ENCODE measurements around the gene PRKCH. TPM values are rescaled to one million over a fixed set of nuclear protein-coding genes. Genes with fewer than 3 reads are reported as not detected.

The PRKCH gene
- total and polyA plus RNA-seq, 10 of the 15 experiments (the other 5 are each of a cell fraction or from before 2014, with no cell fraction given): 10.7 to 140 (median 33.2) TPM

DNA sequence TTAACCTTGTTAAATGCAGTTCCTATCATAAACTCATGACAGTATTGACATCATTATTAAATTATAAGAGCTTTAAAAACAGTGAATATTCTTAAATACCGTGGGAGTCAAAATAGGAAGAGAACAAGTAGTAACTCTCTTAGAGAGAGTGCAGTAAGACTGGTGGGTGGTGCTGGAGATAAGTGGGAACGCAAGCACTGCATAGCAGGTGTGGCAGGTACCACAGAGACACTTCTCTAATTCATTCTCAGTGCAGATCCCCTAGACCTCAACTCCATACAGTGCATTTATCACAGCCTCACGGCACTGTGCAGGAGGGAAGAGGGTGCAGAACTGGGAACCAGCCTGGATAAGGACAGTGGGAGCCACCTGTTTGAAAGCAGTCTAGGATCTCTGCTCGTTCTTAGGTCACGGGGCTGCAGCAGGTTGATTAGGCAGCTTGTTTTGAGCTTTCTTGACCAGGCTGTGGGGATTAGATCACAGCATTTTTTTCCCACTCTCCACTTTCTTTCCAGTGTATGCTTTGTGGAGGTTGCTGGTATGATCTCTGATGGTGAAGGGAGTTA lies 165.6 kb downstream of the PRKCH start:
- ChIA-PET CTCF (interaction anchor here (1.0 kb wide), 1 partner anchor 11 kb away, joined by 4 read pairs; no protein-coding TSS in a partner anchor), RAD21 (ENCODE audit: unreplicated experiment) (no interaction called here), SMC1A (ENCODE audit: uncharacterized antibody, unreplicated experiment) (interaction anchor here (0.8 to 1.6 kb wide), 5 partner anchors 8 to 301 kb away, joined by 3 to 6 read pairs (median 3); no protein-coding TSS in a partner anchor), POLR2A (no interaction called here)
- no TSS peak for BruUV-seq (replicated peaks)
- H2AFZ ChIP-seq (ENCODE audit: control insufficient read depth, low read depth, low read length): no peak overlapping the region
- no peaks in the 10 kb centered on the region for H3K4me1 ChIP-seq (ENCODE audit: control insufficient read depth, insufficient read depth, low read length)
- ATAC-seq: no peak
- no peaks in the 10 kb centered on the region for H4K20me1 ChIP-seq (ENCODE audit: control insufficient read depth, insufficient read depth)
- H3K4me2 ChIP-seq (ENCODE audit: control insufficient read depth, insufficient read depth): no peak overlapping the region
- no peaks in the 10 kb centered on the region for H3K9me3 ChIP-seq (replicated peaks; ENCODE audit: control insufficient read depth, insufficient read depth, low read length)
- no peaks in the 10 kb centered on the region for H3K27me3 ChIP-seq (replicated peaks in 1 of 2; ENCODE audit: control insufficient read depth in 2 of 2, insufficient read depth in 2 of 2, low read length in 1 of 2)
- H3K9ac ChIP-seq (ENCODE audit: control insufficient read depth, insufficient read depth, low read length): no peak overlapping the region
- in situ Hi-C loops (cut with MboI) (no loop called here), intact Hi-C loops (cut with micrococcal nuclease; ENCODE audit: unreplicated experiment) (no loop called here)
- H3K36me3 ChIP-seq (ENCODE audit: control insufficient read depth in 2 of 2, insufficient read depth in 2 of 2, low read length in 1 of 2): peaks cover 17 to 31% of the 10 kb centered on the region in 2 experiments
- no peak overlapping the region for H3K27ac ChIP-seq (ENCODE audit: control insufficient read depth, insufficient read depth)
- no peak for FAIRE-seq
- no peak overlapping the region for H3K4me3 ChIP-seq
- WGBS (ENCODE audit: insufficient coverage, insufficient replicate concordance, low lambda C conversion rate, missing lambda C conversion rate): 66% methylated on average over 5 of the region's 5 CpGs
- DNase-seq (ENCODE audit: low read depth, low spot score): no peak
- H3K79me2 ChIP-seq (ENCODE audit: control insufficient read depth, insufficient read depth, low read length): no peaks in the 10 kb centered on the region
- no peak for TF ChIP-seq ZNF274 (IDR thresholded peaks at IDR 0.05; ENCODE audit: insufficient read depth, insufficient read length)
- no peak for TF ChIP-seq ZZZ3 (IDR thresholded peaks at IDR 0.05; ENCODE audit: control insufficient read depth, insufficient read length, low read depth)
- TF ChIP-seq EP300 (IDR thresholded peaks at IDR 0.05; ENCODE audit: borderline replicate concordance in 1 of 2, control insufficient read depth in 1 of 2, low read depth in 2 of 2, low read length in 2 of 2): no peak
- TF ChIP-seq, protein P1, sequence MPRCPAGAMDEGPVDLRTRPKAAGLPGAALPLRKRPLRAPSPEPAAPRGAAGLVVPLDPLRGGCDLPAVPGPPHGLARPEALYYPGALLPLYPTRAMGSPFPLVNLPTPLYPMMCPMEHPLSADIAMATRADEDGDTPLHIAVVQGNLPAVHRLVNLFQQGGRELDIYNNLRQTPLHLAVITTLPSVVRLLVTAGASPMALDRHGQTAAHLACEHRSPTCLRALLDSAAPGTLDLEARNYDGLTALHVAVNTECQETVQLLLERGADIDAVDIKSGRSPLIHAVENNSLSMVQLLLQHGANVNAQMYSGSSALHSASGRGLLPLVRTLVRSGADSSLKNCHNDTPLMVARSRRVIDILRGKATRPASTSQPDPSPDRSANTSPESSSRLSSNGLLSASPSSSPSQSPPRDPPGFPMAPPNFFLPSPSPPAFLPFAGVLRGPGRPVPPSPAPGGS (IDR thresholded peaks at IDR 0.05; ENCODE audit: borderline replicate concordance, insufficient read depth, low read depth, low read length, poor library complexity, severe bottlenecking): no peak
- no peak for TF ChIP-seq CHD1 (IDR thresholded peaks at IDR 0.05; ENCODE audit: low read depth, low read length)
- TF ChIP-seq, protein P2, sequence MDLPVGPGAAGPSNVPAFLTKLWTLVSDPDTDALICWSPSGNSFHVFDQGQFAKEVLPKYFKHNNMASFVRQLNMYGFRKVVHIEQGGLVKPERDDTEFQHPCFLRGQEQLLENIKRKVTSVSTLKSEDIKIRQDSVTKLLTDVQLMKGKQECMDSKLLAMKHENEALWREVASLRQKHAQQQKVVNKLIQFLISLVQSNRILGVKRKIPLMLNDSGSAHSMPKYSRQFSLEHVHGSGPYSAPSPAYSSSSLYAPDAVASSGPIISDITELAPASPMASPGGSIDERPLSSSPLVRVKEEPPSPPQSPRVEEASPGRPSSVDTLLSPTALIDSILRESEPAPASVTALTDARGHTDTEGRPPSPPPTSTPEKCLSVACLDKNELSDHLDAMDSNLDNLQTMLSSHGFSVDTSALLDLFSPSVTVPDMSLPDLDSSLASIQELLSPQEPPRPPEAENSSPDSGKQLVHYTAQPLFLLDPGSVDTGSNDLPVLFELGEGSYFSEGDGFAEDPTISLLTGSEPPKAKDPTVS (IDR thresholded peaks at IDR 0.05; ENCODE audit: low read depth, low read length): no peak
- TF ChIP-seq TCF3 (IDR thresholded peaks at IDR 0.05; ENCODE audit: borderline replicate concordance, insufficient read depth, low read depth, low read length): no peak
- TF ChIP-seq, protein P3, sequence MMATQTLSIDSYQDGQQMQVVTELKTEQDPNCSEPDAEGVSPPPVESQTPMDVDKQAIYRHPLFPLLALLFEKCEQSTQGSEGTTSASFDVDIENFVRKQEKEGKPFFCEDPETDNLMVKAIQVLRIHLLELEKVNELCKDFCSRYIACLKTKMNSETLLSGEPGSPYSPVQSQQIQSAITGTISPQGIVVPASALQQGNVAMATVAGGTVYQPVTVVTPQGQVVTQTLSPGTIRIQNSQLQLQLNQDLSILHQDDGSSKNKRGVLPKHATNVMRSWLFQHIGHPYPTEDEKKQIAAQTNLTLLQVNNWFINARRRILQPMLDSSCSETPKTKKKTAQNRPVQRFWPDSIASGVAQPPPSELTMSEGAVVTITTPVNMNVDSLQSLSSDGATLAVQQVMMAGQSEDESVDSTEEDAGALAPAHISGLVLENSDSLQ (IDR thresholded peaks at IDR 0.05): no peak
- TF ChIP-seq NFIC (IDR thresholded peaks at IDR 0.05; ENCODE audit: low read depth, low read length): no peak
- no peak for TF ChIP-seq TCF12 (IDR thresholded peaks at IDR 0.05; ENCODE audit: low read depth, low read length)
- TF ChIP-seq, protein P4, sequence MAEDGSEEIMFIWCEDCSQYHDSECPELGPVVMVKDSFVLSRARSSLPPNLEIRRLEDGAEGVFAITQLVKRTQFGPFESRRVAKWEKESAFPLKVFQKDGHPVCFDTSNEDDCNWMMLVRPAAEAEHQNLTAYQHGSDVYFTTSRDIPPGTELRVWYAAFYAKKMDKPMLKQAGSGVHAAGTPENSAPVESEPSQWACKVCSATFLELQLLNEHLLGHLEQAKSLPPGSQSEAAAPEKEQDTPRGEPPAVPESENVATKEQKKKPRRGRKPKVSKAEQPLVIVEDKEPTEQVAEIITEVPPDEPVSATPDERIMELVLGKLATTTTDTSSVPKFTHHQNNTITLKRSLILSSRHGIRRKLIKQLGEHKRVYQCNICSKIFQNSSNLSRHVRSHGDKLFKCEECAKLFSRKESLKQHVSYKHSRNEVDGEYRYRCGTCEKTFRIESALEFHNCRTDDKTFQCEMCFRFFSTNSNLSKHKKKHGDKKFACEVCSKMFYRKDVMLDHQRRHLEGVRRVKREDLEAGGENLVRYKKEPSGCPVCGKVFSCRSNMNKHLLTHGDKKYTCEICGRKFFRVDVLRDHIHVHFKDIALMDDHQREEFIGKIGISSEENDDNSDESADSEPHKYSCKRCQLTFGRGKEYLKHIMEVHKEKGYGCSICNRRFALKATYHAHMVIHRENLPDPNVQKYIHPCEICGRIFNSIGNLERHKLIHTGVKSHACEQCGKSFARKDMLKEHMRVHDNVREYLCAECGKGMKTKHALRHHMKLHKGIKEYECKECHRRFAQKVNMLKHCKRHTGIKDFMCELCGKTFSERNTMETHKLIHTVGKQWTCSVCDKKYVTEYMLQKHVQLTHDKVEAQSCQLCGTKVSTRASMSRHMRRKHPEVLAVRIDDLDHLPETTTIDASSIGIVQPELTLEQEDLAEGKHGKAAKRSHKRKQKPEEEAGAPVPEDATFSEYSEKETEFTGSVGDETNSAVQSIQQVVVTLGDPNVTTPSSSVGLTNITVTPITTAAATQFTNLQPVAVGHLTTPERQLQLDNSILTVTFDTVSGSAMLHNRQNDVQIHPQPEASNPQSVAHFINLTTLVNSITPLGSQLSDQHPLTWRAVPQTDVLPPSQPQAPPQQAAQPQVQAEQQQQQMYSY (CRISPR knock-in tag; IDR thresholded peaks at IDR 0.05): no peak
- TF ChIP-seq, protein P5, sequence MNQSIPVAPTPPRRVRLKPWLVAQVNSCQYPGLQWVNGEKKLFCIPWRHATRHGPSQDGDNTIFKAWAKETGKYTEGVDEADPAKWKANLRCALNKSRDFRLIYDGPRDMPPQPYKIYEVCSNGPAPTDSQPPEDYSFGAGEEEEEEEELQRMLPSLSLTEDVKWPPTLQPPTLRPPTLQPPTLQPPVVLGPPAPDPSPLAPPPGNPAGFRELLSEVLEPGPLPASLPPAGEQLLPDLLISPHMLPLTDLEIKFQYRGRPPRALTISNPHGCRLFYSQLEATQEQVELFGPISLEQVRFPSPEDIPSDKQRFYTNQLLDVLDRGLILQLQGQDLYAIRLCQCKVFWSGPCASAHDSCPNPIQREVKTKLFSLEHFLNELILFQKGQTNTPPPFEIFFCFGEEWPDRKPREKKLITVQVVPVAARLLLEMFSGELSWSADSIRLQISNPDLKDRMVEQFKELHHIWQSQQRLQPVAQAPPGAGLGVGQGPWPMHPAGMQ (IDR thresholded peaks at IDR 0.05; ENCODE audit: borderline replicate concordance): no peak
- TF ChIP-seq MYB (IDR thresholded peaks at IDR 0.05; ENCODE audit: borderline replicate concordance, low read depth, low read length): no peak
- no peak for TF ChIP-seq NR2C2 (IDR thresholded peaks at IDR 0.05; ENCODE audit: borderline replicate concordance, control insufficient read depth, insufficient read length, low read depth)

All from GM12878 (cell line).